Stimulated activated naive CD8-positive, alpha-beta T cell treated with anti-CD3 and anti-CD28 coated beads, Interleukin-15, Interleukin-2, amounts not matched to agents 100 U/mL and 50 U/mL, for 24 hours (primary cell): ENCODE results near the gene KIAA2012.
"Not testable (repeated sequence)": the region's sequence is repeated elsewhere in the genome, so short reads cannot be mapped to it uniquely, and the experiment has no call there.

Source experiments
- ATAC-seq: fragments of 150-1000 bp; cut with Tn5 transposase; one replicate; pipeline ENCODE4 v1.10.0; 2021
- DNase-seq: peaks from one replicate; pipeline ENCODE4 v3.0.0; 2021

Gene KIAA2012

DNA sequence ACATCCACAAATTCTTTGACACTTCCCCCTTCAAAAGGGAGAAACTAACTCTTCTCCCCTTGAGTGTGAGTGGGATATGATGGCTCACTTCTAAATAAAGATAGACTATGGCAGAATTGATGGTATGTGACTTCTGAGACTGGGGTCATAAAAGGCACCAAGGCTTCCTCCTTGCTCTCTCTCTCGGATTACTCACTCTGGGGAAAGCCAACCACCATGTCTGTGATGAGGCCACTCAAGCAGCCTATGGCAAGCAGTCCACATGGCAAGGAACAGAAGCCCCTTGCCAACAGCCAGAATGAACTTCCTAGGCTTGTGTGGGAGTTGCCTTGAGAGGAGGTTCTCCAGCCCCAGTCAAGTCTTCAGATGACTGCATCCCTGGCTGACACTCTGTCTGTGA lies 43.6 kb downstream of the KIAA2012 start:
- ATAC-seq (no peak), DNase-seq (no peak)

DNA sequence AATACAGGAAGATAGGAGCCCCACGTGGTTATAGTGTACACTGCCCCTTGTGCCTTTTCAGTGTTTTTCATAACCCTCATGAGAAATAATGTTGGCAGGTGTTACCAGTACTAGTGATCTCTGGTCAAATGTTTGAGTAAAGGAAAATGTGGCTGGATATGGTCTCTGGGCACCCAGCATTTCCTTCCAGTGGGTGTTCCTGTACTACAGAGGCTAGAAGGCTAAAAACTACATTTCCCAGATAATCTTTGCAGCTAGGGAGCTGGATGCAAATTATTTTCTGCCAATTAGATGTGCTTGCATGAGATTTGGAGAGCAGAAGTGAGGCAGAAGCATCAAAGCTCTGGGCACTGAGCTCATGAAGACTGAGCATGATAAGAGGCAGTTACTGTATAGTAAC lies 45.1 kb downstream of the KIAA2012 start:
- ATAC-seq (no peak), DNase-seq (no peak)

- ATAC-seq, result no peak
- no peak for DNase-seq
Observed at GRCh38 chr2:202120828-202121227, 47.8 kb downstream of the KIAA2012 start.

DNA sequence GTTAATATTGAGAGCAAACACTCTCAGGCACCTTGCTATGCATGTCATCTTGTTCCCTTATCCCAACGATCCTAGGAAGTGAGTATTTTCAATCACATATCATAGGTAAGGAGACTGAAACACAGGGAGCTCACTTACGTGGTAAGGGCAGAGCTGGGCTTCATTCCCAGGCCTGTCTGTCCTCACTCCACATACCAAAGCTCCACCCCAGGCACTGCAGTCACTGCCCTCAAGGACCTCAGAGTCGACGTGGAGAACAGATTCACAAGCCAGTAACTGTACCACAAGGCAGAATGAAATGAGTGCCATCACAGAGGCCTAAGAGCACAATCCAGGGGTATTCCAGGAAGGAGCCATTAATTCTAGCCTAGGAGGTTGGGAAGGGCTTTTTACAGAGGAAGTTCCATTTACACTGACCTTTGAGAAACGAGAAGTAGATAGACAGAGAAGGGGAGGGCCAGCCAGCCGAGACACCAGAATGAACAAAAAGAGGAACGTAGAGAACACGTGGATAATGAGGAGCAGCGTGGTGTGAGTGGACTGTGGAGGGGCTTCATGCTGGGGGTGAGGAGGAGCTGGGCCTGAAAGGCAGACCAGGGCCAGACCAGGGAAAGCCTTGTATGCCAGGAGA lies 48.6 kb downstream of the KIAA2012 start:
- no peak for DNase-seq
- no peak for ATAC-seq

DNA sequence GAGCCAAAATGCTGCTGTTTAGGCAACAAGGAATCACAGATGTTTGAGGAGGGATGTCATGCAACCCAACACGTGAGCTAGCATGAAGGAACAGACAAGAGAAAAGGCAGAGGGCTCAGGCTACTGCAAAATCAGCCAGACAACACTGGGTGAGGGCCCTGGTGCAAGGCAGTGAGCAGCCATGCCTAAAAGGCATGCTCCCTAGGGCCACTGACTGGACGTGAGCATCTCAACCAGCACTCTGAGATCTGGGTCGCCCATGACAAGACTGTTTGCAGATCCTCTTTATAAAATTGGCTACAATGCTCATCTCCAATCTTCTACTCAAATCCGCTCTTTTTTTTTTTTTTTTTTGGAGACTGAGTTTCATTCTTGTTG lies 49.1 kb downstream of the KIAA2012 start:
- DNase-seq, result no peak
- ATAC-seq, result no peak

GRCh38 chr2:202122980-202123720 lies 50.1 kb downstream of the KIAA2012 start:
- DNase-seq (no peak), ATAC-seq (no peak)

DNA sequence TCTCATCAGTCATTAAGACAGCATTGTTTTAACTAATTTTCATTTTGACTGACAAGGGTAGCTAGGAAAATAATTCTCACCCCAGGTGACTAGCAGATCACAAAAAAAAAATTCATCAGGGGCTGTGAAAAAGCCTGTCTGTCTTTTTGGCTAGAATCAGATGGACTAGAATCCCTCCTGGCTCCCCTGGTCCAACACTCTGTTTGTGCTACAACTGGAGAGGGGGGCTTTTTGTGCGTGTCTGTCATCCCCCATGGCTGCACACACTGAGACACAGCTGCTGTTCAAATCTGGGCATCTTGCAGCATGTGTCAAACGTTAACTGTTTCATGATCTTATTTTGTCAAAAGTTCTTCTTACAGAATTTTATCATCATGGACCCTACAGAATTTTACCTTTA lies 51.2 kb downstream of the KIAA2012 start:
- ATAC-seq (no peak), DNase-seq (no peak)

GRCh38 chr2:202127687-202128331 lies 54.8 kb downstream of the KIAA2012 start:
- DNase-seq (no peak), ATAC-seq (no peak)

GRCh38 chr2:202129841-202130240 lies 56.8 kb downstream of the KIAA2012 start:
- DNase-seq (no peak), ATAC-seq (no peak)

- DNase-seq, result no peak
- ATAC-seq, result no peak
Observed at GRCh38 chr2:202133200-202133908, 60.3 kb downstream of the KIAA2012 start.

GRCh38 chr2:202133909-202134265 lies 60.8 kb downstream of the KIAA2012 start:
- ATAC-seq (no peak), DNase-seq (no peak)

DNA sequence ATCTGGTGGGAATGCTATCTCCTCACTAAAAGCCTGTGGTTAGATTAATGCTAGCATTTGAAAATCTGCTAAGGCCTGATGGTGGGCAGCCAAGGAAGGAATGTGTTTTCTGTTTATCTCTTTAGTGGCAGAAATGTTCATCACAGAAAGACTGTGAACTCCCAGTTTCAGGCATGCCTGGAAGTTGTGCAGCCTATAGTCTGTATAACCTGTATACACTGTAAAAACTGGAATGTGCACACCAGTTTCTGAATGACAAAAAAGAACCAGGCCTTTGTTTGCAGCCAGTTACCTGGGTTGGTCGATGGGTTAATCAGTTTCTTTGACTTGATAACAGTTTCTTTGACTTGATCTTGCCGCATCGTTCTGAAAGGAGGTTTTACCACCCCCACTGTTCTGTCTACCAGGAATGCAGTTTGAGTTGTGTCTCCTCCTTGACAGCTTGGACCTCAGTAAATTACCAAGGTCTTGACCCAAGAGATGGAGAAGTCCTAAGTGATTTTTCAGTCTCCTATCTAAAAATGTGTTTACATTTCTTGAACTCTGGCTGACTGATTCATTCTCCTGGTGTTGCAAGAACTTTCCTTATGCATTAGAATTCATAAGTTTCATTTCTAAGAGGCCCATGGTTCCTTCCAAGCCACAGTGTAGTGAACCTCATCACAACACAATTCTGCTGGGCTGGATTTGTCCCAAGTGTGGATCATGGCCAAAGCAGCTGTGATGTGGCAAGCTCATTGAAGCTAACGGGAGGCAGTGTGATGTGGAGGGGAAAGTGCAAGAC lies 62.2 kb downstream of the KIAA2012 start:
- DNase-seq (no peak), ATAC-seq (no peak)

GRCh38 chr2:202136039-202136438 lies 63.0 kb downstream of the KIAA2012 start:
- not testable (repeated sequence) for ATAC-seq, DNase-seq

DNA sequence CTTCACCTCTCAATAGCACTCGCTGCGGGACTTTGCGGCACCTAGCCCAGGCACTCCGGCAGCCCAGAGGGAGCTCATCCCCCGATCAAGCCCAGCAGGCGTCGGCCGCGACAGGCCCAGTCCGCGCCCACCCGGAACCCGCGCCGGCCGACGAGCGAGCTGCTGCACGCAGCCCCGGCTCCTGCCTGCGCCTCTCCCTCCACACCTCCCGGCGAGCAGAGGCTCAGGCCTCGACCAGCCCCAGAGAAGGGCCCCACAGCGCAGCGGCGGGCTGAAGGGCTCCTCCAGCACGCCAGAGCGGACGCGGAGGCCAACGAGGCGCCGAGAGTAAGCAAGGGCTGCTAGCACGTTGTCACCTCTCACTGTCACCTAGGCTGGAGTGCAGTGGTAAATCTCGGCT lies 63.5 kb downstream of the KIAA2012 start:
- ATAC-seq (no peak), DNase-seq (no peak)

DNA sequence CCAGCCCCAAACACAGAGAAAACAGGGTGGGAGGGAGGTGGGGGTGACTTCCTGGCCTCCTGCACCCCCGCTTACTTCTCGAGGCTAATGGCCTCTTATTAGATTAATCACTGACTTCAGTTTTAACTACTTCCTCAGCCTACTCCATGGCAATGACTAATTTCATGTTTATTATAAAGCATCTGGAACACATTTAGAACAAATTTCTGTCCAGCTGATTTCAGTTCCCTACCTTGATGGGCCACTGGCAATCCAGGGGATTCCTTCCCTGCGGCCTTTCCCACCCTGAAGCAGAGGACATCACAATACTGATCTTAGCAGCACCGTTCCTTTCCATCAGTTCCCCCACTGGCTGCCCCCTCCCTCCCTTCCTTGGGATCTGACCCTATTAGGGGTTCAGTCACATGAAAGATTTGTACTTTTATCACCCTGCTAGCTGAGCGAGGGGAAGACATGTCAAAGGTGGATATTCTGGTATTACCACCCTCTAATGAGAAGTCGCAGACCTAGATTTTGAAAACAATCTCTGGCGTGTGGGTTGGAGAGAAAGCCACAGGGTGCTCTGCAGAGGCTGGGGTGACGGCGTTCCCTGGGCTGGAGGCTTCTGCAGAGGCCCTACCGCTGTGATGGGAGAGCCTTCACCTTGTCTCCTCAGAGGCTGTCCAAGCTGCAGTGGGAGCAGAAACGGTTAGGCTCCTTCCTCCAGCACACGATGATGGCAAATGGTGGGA lies 67.6 kb downstream of the KIAA2012 start:
- DNase-seq (no peak), ATAC-seq (no peak)

DNA sequence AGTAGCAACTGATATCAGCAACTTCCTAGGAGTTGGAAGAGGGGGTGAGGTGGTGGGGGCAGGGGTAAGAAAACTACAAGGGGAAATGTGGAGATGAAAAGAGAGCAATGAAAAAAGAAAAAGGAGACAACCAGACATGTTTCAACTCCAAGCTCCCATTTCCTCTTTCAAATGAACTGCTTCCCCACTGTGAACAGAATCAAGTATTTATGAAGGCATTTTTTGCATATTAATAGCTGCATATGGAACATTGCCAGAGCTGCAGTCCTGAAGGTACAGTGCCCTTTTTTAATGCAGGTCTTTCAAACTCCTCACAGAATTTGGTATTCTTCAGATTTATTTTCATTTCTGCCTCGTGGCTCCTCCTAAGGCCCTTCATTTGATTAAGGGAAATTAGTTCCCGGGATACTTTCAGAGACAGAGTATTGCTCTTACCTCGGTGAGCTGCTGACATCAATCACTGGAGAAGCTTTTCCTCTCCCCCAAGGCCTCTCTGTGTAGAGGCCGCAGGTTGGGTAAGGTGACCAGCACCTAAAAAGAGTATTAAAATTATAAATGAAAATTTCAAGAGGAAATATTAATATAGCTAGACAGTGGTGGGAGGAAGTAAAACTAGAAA lies 68.4 kb downstream of the KIAA2012 start:
- ATAC-seq (no peak), DNase-seq (no peak)

DNA sequence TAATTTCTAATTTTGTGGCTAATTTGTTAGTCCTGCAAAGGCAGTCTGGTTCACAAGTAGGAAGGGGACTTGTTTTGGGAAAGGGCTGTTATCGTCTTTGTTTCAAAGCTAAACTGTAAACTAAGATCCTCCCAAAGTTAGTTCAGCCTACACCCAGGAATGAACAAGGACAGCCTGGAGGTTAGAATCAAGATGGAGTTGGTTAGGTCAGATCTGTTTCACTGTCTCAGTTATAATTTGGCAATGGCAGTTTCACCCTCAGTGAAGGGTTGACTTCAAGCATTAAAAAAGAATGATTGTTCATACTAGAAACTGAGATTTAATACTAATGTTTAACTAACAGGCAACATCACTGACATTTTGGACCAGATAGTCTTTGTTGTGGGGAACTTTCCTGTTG lies 69.5 kb downstream of the KIAA2012 start:
- ATAC-seq (no peak), DNase-seq (no peak)

- no peak for ATAC-seq
Observed at GRCh38 chr2:202147775-202148174, 74.7 kb downstream of the KIAA2012 start.

DNA sequence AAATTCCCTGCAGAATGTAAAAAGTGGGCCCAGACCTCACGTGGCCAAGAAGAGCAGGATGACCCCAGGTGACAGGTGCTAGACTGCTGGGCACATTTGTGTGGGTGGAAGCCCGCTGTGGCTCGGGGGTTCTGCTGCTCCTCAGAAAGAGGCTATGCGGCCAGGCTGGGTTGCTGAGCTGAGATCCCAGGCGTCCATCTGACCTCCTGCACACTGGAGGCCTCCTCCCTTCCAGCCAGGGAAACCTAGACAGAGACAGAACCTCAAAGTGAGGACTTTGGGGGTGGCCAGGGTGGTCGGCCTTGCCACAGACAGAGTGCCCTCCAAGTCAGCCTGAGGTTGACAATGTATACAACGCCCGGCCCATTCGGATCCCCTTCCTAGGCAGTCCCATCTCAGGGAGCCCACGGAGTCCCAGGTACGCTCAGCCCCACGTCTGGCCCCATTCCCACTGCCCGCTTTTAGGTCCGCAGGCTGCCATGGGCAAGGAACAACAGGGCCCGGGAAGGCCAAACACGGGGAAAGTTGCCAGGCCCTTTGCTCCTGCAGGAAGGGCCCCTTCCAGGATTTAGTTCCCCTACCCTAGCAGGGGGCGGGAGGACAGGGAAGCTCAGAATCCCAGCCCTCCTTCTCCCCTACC lies 75.6 kb downstream of the KIAA2012 start:
- DNase-seq (no peak), ATAC-seq (no peak)

More at GRCh38 chr2:202147775-202148174, 74.7 kb downstream of the KIAA2012 start:
- DNase-seq, result no peak

DNA sequence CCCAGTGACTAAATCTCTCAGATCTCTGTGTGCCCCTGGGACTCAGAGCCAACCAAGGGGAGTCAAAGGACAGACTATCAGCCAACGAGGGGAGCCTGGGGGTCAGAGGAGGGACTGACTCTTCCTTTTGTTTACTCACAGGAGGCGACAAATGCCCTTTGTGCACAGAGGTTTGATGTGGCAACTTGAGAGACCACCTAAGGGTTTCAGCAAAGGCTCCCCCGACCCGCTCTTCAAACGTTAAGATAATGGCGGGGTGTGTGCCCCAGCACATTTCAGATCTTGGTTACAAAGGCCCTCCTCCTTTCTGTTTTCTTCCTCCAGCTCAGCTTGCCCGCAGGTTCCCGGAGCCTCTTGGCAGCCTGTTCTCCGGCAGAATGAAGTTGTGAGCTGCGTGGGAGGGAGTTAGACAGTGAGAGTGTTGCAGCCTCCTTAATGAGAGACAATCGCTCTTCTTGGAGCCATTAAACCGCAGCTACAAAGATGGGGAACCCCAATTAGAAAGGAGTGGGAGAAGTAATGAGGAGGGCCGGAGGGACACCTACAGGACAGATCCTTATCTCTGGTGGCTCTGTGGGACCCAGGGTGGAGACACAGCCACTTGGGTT lies 76.2 kb downstream of the KIAA2012 start:
- ATAC-seq, result no peak

More for the DNA sequence above, 76.2 kb downstream of the KIAA2012 start:
- no peak for DNase-seq
